HG03196 (cell line): ENCODE data around the gene MYMK.
A peak's percentile ranks its signal among the peaks of the same experiment; 100 is the strongest.

Experiments
- ATAC-seq: cut with Tn5 transposase; IDR thresholded peaks from one replicate; pipeline ENCODE4 v1.9.1; 2021; ENCODE audit not compliant: unreplicated experiment

MYMK gene

DNA sequence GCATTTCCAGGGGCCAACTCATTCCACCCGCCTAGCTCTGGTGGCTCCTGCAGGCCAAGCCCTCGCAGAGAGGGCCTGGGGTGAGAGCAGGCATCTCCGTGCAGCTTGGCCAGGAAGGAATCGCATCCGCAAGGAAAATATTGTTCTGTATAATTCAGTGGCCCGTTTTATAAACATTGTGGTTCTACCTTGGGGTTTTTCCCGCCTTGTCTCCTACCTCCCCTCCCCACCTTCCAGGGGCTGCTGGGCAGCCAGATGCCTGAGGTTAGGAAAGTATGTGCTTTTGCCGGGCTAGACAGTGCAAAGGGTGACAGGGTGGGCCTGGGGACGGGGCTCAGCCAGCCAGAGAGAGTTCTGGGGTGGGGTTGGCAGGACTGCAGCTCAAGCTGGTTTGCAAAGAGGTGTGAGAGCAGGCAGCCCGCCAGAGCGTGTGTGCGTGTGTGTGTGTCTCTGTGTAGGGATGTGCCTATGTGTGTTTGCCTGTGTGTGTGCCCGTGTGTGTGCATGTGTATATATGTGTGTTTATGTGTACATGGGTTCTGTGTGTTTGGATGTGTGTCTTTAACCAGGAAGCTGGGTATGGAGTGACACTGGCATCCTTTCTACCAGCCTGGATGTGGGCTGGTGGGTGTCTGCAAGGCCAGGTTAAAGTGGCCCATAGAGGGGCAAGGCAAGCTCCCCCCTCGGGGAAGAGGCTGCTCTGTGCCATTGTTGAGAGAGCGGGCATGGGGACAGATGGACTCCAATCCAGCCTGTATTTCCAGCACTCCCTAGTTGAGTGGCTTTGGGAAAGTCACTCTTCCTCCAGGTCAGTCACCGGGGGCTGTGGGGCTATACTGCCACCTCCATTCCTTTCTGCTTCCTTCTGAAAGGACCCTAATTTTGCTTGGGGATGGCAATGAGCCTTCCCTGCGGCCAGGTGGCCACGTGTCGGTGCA, 35.2 kb downstream of the MYMK start:
- ATAC-seq, result no peak

DNA sequence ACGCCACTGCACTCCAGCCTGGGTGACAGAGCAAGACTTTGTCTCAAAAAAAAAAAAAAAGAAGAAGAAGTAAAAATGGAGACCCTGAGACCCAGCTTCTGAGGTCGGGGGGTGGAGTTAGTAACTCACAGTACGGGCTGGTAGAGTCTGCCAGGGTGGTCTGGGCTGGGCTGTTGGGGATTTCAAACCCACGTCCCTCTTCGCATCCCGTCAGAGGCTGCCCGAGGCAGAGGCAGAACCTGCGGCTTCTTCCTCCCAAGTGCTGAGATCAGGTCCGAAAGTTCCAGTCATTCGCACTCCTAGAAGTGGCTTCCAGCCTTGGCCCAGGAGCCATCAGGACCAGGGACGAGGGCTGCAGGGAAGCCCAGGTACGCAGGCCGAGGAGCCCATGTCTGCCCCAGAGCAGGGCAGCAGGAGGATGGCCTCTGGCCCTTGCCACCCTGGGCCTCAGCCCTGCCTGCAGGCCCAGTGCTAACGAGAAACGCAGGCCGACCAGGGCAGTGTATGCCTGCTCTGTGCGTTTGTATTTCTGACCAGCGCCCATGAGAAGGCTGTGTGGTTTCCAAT, 36.0 kb downstream of the MYMK start:
- ATAC-seq, result no peak

DNA sequence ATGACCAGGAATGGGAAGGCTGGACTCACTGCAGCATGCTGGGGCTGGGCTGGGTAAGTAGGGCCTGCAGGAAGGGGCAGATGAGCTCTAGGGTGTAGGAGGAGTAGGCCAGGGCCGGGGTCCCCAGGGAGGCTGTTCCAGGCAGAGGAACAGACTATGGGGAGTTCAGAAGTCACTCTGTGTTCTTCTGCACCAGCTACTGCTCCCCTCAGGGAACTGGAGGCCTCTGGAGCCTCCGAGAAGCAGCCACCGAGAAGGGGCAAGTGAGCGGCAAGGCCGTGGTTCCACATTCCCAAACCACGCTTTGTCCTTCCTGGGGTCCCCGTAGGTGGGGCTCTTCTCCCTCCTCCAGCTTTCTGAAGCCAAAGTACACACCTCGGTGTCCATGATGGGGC, 37.4 kb downstream of the MYMK start:
- no peak for ATAC-seq

GRCh38 chr9:133485531-133486260, 39.1 kb downstream of the MYMK start:
- no peak for ATAC-seq

DNA sequence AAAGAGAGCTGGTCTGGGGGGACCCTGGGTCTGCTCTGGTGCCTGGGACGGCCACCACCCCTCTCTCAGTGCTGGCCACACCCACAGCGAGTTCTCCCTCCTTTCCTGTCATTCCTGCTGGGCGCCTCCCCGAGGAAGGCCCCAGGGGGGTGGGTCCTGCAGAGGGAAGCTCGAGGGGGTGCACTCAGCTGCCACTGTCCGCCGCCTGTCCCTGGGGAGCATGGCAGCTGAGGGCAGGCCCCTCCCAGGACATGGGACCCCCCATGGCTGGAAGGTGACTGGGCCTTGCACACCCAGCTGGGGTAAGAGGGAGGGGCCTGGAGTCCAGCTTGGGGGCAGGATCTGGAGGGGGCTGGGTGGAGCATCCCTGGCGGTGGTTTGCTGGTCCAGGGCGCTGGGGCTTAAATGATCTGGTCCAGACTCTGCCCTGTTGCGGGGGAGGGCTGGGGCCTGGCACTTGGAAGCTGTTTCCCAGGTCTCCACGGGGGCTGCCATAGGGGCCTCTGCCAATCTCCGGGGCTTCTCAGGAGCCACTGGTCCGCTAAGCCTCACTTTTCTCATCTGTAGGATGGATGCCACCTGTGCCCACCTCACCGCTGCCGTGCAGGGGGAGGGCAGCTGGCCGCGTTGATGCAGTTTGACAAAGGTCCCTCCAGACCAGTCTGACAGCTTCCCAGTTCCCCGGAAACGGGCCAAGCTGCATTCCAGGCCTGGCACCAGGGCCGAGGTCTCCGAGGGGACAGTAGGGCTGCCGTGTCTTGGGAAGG, 39.9 kb downstream of the MYMK start:
- ATAC-seq, result no peak

GRCh38 chr9:133483611-133484010, 41.1 kb downstream of the MYMK start:
- ATAC-seq, result no peak

- peak; percentile 84 for ATAC-seq
These were observed 45.7 kb downstream of the MYMK start, which contains the start of gene SLC2A6 for GRCh38 chr9:133478851-133479711. Gene SLC2A6, minus strand, starts transcription at chr9:133479099. Its CDS starts 40 bp downstream, at chr9:133479059.

DNA sequence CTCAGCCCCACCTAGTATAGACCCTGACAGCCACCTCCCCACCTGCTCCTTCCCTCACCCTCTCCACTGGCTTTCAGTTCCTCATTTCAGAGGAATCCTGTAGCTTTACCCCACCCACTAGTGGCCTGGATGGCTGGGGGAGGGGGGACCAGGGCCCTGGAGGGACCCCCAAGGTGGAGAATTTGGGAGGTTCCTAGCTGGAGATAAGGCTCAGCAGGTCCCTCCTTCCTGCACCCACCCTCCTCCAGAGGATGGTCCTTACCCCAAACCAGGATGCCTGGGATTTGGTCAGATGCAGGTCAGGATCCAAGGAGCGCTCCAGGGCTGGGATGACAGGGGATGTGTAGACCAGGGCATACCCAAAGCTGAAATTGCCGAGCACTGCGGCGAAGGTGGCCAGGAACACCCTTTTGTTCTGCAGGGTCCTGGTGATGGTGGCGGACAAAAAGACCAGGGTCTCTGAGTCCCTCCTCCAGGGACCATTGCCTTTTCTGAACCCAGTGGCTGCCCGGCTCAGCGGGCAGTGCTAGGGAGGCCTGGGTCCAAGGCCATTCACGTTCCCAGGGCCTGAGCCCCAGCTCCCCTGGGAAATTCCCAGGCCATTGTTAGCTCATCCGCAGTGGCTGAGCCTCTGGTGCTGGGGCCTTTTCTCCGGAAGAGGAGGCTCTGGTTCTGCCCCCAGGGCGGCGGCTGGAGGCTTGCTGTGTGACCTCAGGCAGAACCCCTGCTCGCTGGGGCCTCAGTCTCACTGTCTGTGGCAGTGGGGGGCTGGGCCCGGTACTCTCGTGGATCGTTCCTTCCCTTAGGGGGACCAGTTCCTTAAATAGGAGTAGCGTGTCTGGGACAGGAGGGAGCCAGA, 46.5 kb downstream of the MYMK start:
- ATAC-seq, result peak; percentile 35

- no peak for ATAC-seq
These were observed 47.3 kb downstream of the MYMK start for GRCh38 chr9:133477461-133477860.

DNA sequence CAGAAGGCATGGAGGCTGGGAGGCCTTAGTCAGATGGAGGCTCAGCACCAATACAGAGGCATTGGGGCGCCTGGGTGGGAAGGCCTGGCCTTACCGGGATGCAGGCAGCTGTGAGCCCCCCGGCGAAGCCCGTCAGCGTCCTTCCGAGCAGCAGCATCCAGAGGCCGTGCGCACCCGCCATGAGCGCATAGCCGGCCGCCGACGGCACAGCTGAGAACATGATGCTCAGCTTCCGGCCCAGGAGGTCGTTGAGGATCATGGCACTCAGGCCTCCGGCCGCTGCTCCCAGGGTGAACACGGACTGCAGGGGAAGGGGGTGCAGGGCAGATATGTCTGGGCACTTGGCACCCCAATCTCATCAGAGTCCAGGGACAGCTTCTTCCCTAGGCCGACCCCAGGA, 47.8 kb downstream of the MYMK start:
- ATAC-seq, result no peak

- no peak for ATAC-seq
These were observed 48.5 kb downstream of the MYMK start for GRCh38 chr9:133476036-133476931.

DNA sequence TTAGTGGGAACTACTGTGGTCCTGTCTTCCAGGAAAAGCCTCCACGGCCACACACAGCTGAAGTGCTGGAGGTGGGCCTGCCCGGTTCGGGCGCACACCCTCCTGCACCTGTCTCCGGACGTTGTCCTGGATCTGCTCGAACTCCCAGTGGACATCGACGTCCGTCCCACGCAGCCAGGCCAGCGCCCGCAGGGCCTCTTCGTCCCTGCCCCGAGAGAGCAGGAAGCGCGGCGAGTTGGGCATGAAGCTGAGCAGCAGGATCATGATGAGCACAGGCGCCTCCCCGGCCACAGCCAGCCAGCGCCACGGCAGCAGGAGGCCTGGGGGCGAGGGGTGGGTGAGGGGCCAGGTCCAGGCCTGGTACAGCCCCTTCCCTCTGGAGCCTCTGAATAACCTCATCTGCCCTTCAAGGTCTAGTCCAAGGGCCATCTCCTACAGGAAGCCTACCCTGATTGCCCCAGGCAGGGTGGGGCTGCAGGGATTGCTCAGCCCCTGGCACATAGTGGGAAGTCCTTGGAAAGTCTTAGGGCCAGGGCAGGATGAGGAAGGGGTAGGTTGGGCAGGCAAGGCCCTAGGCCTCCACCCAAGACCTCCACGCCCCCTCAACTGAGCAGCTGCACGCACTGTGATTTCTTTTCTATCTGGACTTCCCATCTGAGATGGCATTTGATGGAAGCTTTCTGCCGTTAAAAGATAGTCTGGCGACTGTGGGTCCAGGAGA, 49.3 kb downstream of the MYMK start:
- ATAC-seq, result no peak

DNA sequence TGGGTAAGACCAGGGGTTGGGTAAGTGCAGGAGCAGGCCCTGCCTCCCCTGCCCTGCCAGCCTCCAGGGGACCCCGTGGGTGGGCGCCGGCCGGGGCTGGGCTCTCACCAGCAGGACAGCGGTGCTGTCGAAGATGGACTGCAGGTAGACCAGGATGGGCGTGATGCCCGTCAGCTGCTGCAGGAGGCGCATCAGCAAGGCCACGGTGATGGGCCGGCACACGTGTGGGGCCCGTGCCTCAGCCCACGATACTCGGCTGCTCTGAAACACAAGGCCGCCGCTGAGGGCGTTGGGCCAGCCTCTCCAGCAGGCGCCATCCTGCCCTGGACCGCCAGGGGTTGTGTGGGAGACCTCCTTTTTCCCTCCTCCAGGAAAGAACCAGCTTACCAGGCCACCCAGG, 49.9 kb downstream of the MYMK start:
- no peak for ATAC-seq

DNA sequence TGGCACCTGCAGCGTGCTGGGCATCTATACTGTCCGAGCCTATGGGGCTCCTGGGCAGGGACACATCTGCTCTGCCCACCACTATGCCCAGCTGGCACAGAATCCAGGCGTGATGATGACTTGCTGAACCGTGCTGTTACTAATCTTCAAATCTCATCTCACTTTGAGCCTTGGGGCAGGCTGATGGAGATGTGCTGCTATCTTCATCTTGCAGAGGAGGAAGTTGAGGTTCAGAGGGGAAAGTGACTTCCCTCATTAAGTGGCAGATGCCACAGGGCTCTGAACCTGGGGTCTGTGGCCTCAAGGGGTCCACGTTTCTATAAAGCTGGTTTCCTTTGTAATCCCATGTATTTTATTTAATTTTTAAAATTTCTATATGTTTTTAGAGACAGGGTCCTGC, 50.5 kb downstream of the MYMK start:
- no peak for ATAC-seq

DNA sequence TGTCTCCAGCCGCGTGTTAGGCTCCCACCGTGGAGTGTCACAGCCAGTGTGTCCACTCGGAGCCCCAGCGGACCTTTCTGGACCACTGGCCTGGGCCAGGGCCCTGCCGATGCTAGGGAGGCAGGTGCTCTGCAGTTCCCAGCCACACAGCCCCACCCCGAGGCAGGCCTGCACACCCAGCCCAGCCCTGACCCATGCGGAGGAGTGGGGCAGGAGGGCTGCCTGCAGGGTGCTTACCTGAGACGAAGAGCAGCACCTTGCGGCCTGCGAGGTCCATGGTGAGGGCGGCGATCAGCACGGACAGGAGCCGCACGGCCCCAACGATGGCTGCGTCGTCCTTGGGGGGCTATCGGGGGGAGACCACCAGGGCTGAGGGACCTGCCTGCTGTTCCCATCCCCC, 51.0 kb downstream of the MYMK start:
- ATAC-seq, result no peak

- no peak for ATAC-seq
These were observed 51.9 kb downstream of the MYMK start for GRCh38 chr9:133472753-133473378.

DNA sequence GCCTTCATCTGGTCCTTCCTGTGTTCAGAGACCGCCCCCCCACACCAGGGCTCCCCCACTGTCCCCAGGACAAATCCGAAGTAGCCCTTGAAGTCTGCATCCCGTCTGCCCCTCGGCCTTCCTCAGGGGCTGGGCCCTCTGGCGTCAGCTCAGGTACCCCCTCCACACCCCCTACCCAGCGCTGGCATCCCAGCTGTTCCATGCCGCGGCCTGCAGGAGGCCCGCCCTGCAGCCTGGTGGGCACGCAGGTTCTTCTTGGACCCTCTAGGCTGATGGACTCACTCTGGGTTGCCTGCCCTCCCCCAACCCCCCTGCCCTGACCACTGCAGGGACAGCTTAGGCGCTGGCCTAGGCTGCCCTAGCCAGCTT, 52.5 kb downstream of the MYMK start:
- no peak for ATAC-seq
